Measurements from ENCODE around the gene ACOT7. TPM values are rescaled to one million over a fixed set of nuclear protein-coding genes. Genes with fewer than 3 reads are reported as not detected.

ACOT7 gene
- total RNA-seq, 4 donors from 2014 or later = 21.1 to 27.7 (median 24.6) TPM

DNA sequence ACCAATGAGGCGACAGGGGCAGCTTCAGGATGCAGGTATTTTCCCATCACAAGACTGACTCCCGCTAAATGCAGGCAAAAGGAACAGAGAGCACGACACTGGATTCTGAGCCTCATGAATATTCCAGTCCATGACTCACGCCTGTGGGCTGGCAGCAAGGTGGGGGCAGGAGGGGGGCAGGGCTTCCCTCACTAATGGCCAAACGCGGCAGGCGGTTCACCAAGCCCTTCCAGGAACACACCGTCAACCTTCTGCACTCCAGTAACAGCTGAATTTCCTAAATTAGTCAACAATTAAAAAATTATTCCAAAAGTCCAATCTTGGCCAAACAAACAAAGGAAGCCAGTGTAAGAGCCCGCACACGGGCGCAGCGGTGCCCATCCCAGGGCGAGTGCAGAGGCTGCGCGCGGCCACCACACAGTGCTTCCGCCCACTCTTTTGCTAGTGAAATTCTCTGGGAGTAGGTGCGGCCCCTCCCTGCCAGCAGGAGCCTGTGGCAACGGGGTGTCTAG, 120.1 kb downstream of the ACOT7 start:
- 70 to 77% methylated on average over 19 of the region's 19 CpGs for WGBS, 2 donors
- DNase-seq (ENCODE audit: low spot score in 2 of 2) = no peak
- TF ChIP-seq POLR2A (IDR thresholded peaks at IDR 0.05) = no peak
- TF ChIP-seq, protein P1, sequence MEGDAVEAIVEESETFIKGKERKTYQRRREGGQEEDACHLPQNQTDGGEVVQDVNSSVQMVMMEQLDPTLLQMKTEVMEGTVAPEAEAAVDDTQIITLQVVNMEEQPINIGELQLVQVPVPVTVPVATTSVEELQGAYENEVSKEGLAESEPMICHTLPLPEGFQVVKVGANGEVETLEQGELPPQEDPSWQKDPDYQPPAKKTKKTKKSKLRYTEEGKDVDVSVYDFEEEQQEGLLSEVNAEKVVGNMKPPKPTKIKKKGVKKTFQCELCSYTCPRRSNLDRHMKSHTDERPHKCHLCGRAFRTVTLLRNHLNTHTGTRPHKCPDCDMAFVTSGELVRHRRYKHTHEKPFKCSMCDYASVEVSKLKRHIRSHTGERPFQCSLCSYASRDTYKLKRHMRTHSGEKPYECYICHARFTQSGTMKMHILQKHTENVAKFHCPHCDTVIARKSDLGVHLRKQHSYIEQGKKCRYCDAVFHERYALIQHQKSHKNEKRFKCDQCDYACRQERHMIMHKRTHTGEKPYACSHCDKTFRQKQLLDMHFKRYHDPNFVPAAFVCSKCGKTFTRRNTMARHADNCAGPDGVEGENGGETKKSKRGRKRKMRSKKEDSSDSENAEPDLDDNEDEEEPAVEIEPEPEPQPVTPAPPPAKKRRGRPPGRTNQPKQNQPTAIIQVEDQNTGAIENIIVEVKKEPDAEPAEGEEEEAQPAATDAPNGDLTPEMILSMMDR (IDR thresholded peaks at IDR 0.05) = no peak
- intact Hi-C loops (cut with DNase I; ENCODE audit: low total_unique reads) = no loop called here
- no peak overlapping the region for H3K4me3 ChIP-seq (ENCODE audit: low read depth, poor library complexity, severe bottlenecking)

DNA sequence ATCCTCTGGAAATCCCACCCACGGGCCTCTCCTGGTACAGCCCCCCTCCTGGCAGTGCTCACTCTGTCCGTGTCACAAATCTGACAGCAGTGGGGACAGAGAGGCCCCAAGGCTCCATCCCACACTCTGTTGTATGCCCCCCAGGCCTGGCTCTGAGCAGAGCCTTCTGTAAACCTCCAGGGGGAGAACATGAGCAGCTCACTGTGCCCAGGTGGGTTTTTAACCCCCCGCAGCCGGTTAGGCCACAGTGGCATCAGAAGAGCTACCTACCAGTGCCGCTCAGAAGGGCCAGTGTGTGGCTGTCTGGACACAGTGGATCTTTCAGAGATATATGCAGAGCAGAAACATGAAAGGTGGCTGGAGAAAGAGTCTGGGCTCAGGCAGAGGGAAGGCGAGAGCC, 120.7 kb downstream of the ACOT7 start:
- no peak for TF ChIP-seq POLR2A (IDR thresholded peaks at IDR 0.05)
- TF ChIP-seq, protein P1 (IDR thresholded peaks at IDR 0.05) = no peak
- 71 to 75% methylated on average over 6 of the region's 6 CpGs for WGBS, 2 donors
- intact Hi-C loops (cut with DNase I; ENCODE audit: low total_unique reads) = no loop called here
- no peak overlapping the region for H3K4me3 ChIP-seq (ENCODE audit: low read depth, poor library complexity, severe bottlenecking)
- no peak for DNase-seq (ENCODE audit: low spot score in 2 of 2)

DNA sequence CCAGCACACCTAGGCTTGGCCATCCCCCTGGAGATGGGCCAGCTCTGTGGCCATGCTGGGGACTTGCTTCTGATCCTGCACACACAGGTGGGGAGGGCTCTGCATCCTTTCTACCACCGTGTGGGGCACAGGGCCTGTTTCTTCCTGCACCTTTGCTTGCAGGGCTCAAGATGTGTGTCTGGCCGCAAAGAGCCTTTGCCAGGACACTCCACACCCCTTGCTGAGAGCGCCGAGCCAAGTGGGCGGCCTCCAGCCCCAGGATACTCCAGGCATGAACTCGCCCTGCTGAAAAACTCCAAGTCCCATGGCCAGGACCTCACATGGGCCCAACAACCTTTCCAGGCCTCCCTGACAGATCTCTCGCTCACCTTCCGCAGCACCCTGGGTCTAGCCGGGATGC, 121.1 kb downstream of the ACOT7 start:
- WGBS, 2 donors = 46 to 50% methylated on average over 9 of the region's 9 CpGs
- no peak for DNase-seq (ENCODE audit: low spot score in 2 of 2)
- H3K4me3 ChIP-seq (ENCODE audit: low read depth, poor library complexity, severe bottlenecking) = no peak overlapping the region
- no peak for TF ChIP-seq POLR2A (IDR thresholded peaks at IDR 0.05)
- TF ChIP-seq, protein P1 (IDR thresholded peaks at IDR 0.05) = no peak
- intact Hi-C loops (cut with DNase I; ENCODE audit: low total_unique reads) = no loop called here

DNA sequence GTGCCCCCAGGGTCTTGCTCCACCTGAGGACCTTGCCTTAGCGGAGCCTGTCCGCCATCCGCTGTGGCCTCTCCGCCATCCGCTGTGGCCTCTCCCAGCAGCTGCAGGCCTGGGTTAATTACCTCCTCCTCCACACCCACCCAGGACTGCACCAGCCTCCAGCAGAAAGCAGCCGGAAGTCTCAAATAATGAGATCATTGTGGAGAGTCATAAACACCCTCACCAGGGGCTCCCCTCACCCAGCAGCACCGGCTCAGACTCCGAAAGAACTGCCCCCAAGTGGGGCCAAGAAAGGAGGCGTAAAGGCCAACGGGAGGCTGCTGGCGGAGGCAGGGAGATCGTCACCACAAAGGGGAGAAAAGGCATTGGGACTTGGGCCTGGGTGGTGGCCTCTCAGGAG, 122.0 kb downstream of the ACOT7 start:
- intact Hi-C loops (cut with DNase I; ENCODE audit: low total_unique reads) = no loop called here
- TF ChIP-seq, protein P1 (IDR thresholded peaks at IDR 0.05) = no peak
- TF ChIP-seq POLR2A (IDR thresholded peaks at IDR 0.05) = no peak
- no peak overlapping the region for H3K4me3 ChIP-seq (ENCODE audit: low read depth, poor library complexity, severe bottlenecking)
- DNase-seq (ENCODE audit: low spot score in 2 of 2) = no peak
- 52 to 75% methylated on average over 9 to 12 of the region's 12 CpGs for WGBS, 2 donors

DNA sequence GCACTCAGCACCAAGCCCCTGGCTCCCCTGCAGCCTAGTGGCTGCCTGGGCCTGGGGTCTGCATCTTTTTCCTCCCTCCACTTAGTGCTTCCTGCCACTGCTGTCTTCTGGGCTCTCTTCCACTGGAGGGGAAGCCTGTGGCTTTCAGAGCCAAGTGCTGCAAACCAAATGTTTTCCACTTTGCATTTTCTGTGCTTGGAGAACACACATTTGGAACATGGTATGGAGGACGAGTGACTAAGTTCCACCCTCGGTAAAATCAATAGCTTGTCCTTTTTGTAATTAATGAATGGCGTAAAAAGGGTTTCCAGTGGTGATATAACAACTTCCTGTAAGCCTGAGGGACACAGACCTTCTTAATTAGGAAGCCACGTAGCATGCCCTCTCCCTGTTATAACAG, 122.6 kb downstream of the ACOT7 start:
- no peak for DNase-seq (ENCODE audit: low spot score in 2 of 2)
- WGBS, 2 donors = 54 to 61% methylated on average over 4 of the region's 4 CpGs
- H3K4me3 ChIP-seq (ENCODE audit: low read depth, poor library complexity, severe bottlenecking) = no peak overlapping the region
- intact Hi-C loops (cut with DNase I; ENCODE audit: low total_unique reads) = no loop called here
- no peak for TF ChIP-seq POLR2A (IDR thresholded peaks at IDR 0.05)
- TF ChIP-seq, protein P1 (IDR thresholded peaks at IDR 0.05) = no peak

DNA sequence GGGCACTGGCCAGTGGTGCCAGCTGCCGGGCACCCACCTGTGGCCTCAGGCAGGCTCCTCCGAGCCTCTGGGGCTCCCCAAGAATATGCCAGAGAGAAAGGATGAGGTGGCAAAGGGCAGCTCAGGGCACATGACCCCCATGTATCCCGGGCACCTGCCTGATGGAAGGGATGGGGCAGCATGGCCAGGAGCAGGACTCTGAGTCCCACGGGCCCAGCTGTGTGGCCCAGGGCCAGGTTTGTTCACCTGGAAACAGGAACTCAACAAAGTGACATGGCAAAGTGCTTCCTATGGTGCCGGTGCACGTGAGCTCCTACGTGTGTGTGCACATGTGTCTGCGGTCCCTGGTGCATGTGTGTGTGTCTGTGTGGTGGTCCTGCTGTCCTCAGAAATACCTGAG, 123.2 kb downstream of the ACOT7 start:
- TF ChIP-seq POLR2A (IDR thresholded peaks at IDR 0.05) = no peak
- 70 to 75% methylated on average over 8 of the region's 8 CpGs for WGBS, 2 donors
- DNase-seq (ENCODE audit: low spot score in 2 of 2) = no peak
- no peak overlapping the region for H3K4me3 ChIP-seq (ENCODE audit: low read depth, poor library complexity, severe bottlenecking)
- intact Hi-C loops (cut with DNase I; ENCODE audit: low total_unique reads) = no loop called here

Measured in lower leg skin (tissue), 4 donors.